Cardiac ventricle fibroblast (primary cell): Measurements from ENCODE around the gene PPP1R13L. TPM values are rescaled to one million over a fixed set of nuclear protein-coding genes. Genes with fewer than 3 reads are reported as not detected.

Experiments used
- total RNA-seq: library from RNA; depleted of rRNA; stranded (reverse); fragments of >200 nt; gene quantifications from 2 replicates; pipeline ENCODE4 v1.2.3, GENCODE V29; 2015

PPP1R13L gene
- total RNA-seq, result 2.3 and 3.8 TPM in 2 replicates

GRCh38 chr19:45404557-45405434 lies at the start of gene PPP1R13L:
Gene PPP1R13L, minus strand, starts transcription at chr19:45405069. Its CDS starts 6,751 bp downstream, at chr19:45398318.

GRCh38 chr19:45423589-45424190 lies 18.8 kb upstream of the PPP1R13L start, which contains the start of gene ERCC1:
Gene ERCC1, minus strand, starts transcription at chr19:45423917. Its CDS starts 543 bp downstream, at chr19:45423374.

GRCh38 chr19:45406226-45407090 lies 1.6 kb upstream of the PPP1R13L start, which contains the start of gene POLR1G:
Gene POLR1G, plus strand, starts transcription at chr19:45406644. Its CDS starts 53 bp downstream, at chr19:45406697.

GRCh38 chr19:45370410-45371204 lies 34.3 kb downstream of the PPP1R13L start, which contains the start of gene ERCC2:
Gene ERCC2, minus strand, starts transcription at chr19:45370573. Its CDS starts 33 bp downstream, at chr19:45370540.

GRCh38 chr19:45340232-45340898 lies 64.5 kb downstream of the PPP1R13L start, which contains the start of gene KLC3:
Gene KLC3, plus strand, starts transcription at chr19:45340750. Its CDS starts 4,792 bp downstream, at chr19:45345542.

Other genes with a start within 250 kb of the PPP1R13L start
- not detected in 2 replicates for gene NKPD1, start 244.1 kb downstream of the PPP1R13L start, total RNA-seq
- 19.2 and 35.8 TPM in 2 replicates for gene TRAPPC6A, start 226.8 kb downstream of the PPP1R13L start, total RNA-seq
- 18.3 and 19.5 TPM in 2 replicates for gene BLOC1S3, start 226.3 kb downstream of the PPP1R13L start, total RNA-seq
- not detected in 2 replicates for gene EXOC3L2, start 159.7 kb downstream of the PPP1R13L start, total RNA-seq
- gene MARK4, start 153.8 kb downstream of the PPP1R13L start, total RNA-seq, result 19.5 and 26.4 TPM in 2 replicates
- gene CKM, start 82.2 kb downstream of the PPP1R13L start, total RNA-seq, result not detected in 2 replicates
- not detected in 2 replicates for gene KLC3, start 64.3 kb downstream of the PPP1R13L start, total RNA-seq
- 12.6 and 19.2 TPM in 2 replicates for gene ERCC2, start 34.5 kb downstream of the PPP1R13L start, total RNA-seq
- 4.3 and 7.3 TPM in 2 replicates for gene POLR1G, start 1.6 kb upstream of the PPP1R13L start, total RNA-seq
- 62.0 and 67.8 TPM in 2 replicates for gene ERCC1, start 18.8 kb upstream of the PPP1R13L start, total RNA-seq
- gene FOSB, start 62.9 kb upstream of the PPP1R13L start, total RNA-seq, result 41.1 and 43.9 TPM in 2 replicates
- gene RTN2, start 92.0 kb upstream of the PPP1R13L start, total RNA-seq, result 6.5 and 19.5 TPM in 2 replicates
- gene PPM1N, start 93.4 kb upstream of the PPP1R13L start, total RNA-seq, result 0.44 and 3.5 TPM in 2 replicates
- gene VASP, start 102.4 kb upstream of the PPP1R13L start, total RNA-seq, result 42.5 and 42.9 TPM in 2 replicates
- gene OPA3, start 179.7 kb upstream of the PPP1R13L start, total RNA-seq, result 9.1 and 12.1 TPM in 2 replicates
- gene GPR4, start 197.1 kb upstream of the PPP1R13L start, total RNA-seq, result 1.8 TPM in 2 replicates
- 20.5 and 31.9 TPM in 2 replicates for gene EML2, start 234.3 kb upstream of the PPP1R13L start, total RNA-seq